GM20000 (cell line): ENCODE data around the gene IVD.
A peak's percentile ranks its signal among the peaks of the same experiment; 100 is the strongest.

Experiments
- DNase-seq: peaks from one replicate; pipeline ENCODE4 v3.0.0; 2012; ENCODE audit warnings: low spot score
- TF ChIP-seq, protein P1 (sequence below): IDR thresholded peaks from 2 replicates; pipeline ENCODE4 v1.5.1; 2012; ENCODE audit warnings: mild to moderate bottlenecking, control low read depth; ENCODE audit errors: extremely low read depth, missing control alignments

Gene IVD

DNA sequence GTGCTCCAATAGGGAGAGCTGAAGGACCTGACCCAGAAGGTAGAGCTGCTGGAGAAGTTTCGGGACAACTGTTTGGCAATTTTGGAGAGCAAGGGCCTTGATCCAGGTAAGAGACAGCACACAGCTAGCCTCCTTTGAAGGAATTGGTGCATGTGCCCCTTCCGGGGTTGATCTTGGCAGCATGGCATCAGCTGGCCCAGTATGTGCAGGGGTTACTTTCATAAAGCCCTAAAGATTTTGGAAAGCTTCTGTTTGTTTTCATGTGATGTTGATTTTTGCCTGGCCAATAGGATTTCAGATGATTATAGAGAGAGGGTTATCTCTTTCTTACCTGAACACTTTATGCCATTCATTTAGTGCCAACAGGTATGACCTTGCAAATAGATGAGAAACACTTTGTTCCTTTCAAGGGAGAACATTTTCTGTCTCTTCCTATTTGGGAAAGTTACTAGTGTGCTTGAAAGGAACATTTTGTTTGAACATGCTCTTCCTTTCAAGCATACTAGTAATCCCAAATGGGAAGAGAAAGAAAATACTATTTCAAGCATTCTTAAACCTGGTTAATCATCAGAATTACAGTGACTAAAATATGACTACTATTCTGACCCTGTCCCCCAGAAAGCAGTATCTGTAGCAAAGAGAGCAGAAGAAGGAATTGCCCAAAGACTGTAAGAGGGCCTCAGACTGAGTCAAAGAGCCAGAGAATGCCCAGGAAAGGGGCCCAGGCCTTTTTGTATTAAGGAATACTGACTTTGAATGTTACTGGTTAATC is 15.6 kb upstream of the IVD start:
- no peak for DNase-seq
- TF ChIP-seq, protein P1, sequence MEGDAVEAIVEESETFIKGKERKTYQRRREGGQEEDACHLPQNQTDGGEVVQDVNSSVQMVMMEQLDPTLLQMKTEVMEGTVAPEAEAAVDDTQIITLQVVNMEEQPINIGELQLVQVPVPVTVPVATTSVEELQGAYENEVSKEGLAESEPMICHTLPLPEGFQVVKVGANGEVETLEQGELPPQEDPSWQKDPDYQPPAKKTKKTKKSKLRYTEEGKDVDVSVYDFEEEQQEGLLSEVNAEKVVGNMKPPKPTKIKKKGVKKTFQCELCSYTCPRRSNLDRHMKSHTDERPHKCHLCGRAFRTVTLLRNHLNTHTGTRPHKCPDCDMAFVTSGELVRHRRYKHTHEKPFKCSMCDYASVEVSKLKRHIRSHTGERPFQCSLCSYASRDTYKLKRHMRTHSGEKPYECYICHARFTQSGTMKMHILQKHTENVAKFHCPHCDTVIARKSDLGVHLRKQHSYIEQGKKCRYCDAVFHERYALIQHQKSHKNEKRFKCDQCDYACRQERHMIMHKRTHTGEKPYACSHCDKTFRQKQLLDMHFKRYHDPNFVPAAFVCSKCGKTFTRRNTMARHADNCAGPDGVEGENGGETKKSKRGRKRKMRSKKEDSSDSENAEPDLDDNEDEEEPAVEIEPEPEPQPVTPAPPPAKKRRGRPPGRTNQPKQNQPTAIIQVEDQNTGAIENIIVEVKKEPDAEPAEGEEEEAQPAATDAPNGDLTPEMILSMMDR: no peak

- TF ChIP-seq, protein P1: no peak
- no peak for DNase-seq
Measured at GRCh38 chr15:40392986-40393948, 12.3 kb upstream of the IVD start.

DNA sequence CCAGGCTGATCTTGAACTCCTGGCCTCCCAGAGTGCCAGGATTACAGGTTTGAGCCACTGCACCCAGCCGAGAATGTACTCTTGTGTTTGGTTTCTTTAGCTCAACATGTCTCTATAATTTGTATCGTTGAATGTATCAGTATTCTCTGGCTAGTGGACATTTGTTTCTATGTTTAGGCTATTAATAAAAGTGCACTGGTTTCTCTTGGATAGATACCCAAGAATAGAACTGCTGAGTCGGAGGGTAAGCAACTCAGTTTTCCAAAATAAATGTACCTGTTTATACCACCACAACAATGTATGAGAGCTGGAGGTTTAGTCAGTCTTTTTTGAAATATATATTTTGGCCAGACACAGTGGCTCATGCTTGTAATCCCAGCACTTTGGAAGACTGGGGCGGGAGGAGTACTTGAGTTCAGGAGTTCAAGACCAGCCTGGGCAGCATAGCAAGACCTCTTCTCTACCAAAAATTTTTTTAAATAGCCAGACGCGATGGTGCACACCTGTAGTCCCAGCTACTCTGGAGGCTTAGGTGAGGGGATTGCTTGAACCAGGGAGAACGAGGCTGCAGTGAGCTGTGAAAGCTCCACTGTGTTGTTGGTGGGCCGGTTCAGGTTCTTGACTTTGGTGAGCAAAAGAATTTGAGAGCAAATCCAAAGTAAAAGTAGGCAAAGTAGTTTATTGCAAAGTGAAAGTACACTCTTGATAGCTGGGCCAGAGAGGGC is 7.7 kb upstream of the IVD start:
- TF ChIP-seq, protein P1: no peak

DNA sequence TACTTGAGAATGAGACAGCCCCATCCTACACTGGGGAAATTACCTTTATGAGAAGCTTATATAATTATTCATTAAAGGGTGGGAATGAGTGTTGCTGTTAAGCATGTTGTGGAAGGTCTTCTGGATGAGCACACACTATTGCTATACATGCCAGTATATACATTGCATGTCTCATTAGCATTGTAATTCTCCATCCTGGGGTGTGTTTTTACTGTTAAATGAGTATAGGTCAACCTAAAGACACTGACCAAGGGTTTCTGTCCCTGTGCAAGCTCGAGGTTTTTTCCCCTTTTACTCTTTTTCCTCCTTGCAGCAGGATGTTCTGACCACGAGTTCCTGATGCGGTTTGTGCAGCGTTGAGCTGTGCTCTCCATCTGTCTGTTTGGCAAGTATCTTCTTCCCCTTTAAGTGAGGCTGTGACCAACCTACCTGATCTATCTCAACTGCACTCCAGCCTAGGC is 7.2 kb upstream of the IVD start:
- peak; percentile 52 for DNase-seq
- TF ChIP-seq, protein P1: no peak

More for the DNA sequence above, 7.7 kb upstream of the IVD start:
- DNase-seq: no peak

DNA sequence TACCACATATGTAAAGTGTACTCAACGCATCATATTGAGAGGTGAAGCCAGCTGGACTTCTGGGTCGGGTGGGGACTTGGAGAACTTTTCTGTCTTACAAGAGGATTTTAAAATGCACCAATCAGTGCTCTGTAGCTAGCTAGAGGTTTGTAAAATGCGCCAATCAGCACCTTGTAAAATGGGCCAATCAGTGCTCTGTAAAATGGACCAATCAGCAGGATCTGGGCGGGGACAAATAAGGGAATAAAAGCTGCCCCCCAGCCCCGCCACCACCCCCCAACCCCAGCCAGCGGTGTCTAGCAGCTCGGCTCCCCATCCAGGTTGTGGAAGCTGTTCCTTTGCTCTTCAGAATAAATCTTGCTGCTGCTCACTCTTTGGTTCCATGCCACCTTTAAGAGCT is 6.2 kb upstream of the IVD start:
- TF ChIP-seq, protein P1: no peak
- DNase-seq: no peak

DNA sequence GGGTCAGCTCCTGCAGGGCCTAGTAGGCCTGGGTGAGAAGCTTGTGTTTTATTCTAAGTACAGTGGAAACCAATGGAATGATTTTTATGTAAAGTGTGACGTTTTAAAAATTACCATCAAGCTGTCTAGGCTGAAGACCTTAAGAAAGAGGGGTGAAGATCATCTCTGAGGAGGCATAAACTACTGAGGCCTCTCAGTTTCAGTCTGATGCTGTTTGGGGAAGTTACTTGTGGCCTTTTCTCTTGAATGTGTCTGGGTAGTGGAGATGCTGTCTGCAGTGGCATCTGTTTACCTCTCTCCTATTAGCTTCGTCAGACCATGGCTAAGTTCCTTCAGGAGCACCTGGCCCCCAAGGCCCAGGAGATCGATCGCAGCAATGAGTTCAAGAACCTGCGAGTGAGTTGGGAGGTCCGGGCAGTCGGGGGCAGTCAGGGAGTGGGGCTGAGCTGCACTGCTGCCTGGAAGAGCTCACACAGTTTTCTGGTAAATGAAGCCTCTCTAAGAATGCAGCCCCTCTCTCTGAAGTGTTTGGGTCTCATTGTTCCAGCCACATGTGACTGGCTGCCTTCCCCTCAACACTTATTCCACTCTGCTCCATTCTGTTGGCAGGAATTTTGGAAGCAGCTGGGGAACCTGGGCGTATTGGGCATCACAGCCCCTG is 1.9 kb downstream of the IVD start:
- TF ChIP-seq, protein P1: no peak

More for the DNA sequence above, 1.9 kb downstream of the IVD start:
- DNase-seq: peak; percentile 86
